Type B pancreatic cell (in vitro differentiated cells): ENCODE data around the gene NAA80. TPM values are rescaled to one million over a fixed set of nuclear protein-coding genes. Genes with fewer than 3 reads are reported as not detected.

ENCODE experiments used
- DNase-seq: peaks from one replicate; pipeline ENCODE4 v3.0.0; 2021; ENCODE audit warnings: mixed read lengths; ENCODE audit not compliant: unreplicated experiment; ENCODE audit errors: extremely low spot score
- H3K27ac Mint-ChIP-seq: 2 replicates; pipeline ENCODE4 v1.8.0; 2021; ENCODE audit warnings: mild to moderate bottlenecking, mixed read lengths
- H3K27me3 Mint-ChIP-seq: 2 replicates; pipeline ENCODE4 v1.8.0; 2021; ENCODE audit warnings: mixed read lengths
- H3K36me3 Mint-ChIP-seq: 2 replicates; pipeline ENCODE4 v1.8.0; 2021; ENCODE audit warnings: mixed read lengths
- H3K4me1 Mint-ChIP-seq: one replicate; pipeline ENCODE4 v1.8.0; 2021; ENCODE audit warnings: mixed read lengths; ENCODE audit not compliant: unreplicated experiment
- H3K4me3 Mint-ChIP-seq: 2 replicates; pipeline ENCODE4 v1.8.0; 2021; ENCODE audit warnings: mild to moderate bottlenecking, mixed read lengths
- H3K9me3 Mint-ChIP-seq: 2 replicates; pipeline ENCODE4 v1.8.0; 2021; ENCODE audit warnings: mixed read lengths
- CTCF ChIP-seq: fragments of 200-600 bp; sonication (generic); conservative IDR thresholded peaks from 2 replicates; pipeline ENCODE4 v1.5.0; 2021; ENCODE audit warnings: antibody characterized with exemption, mild to moderate bottlenecking
- total RNA-seq: library from RNA; stranded (reverse); gene quantifications from 2 replicates; pipeline ENCODE4 v1.2.1, GENCODE V29; 2021; ENCODE audit warnings: low replicate concordance

Gene NAA80
- total RNA-seq, 1 donor from 2014 or later, result 12.9 TPM

- H3K4me1 Mint-ChIP-seq, result peaks cover 17% of the 10 kb centered on the region
- H3K27ac Mint-ChIP-seq, result peak overlapping the region; percentile 39
- no peak for TF ChIP-seq CTCF
- H3K36me3 Mint-ChIP-seq, result peaks cover 4% of the 10 kb centered on the region
- no peaks in the 10 kb centered on the region for H3K9me3 Mint-ChIP-seq
- H3K27me3 Mint-ChIP-seq, result peaks cover 4% of the 10 kb centered on the region
- DNase-seq, result no peak
- no peak overlapping the region for H3K4me3 Mint-ChIP-seq
These were observed 34.6 kb upstream of the NAA80 start for GRCh38 chr3:50333744-50334328.

DNA sequence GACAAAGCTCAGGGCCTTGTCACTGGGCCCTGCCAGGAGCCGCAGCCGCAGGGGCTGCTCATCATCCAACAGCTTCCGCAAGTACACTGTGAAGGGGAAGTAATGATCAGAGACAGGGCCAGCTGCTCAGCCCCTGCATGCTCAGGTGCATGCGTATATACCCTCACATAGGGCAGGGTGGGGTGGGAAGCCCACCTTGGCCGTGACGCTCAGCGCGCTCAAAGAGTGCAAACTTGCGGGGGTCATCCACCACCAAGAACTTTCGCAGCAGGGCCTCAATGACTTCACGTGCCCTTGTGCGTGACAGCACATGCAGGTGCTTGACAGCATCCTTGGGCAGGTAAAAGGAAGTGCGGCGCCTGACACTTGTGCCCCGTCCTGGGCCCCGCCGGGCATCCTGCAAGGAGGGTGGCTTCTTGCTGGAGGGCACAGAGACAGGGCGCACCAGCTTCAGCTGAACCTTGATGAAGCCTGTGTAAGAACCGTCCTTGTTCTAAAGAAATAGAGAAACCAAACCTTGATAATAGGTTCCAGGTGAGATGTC, 32.2 kb upstream of the NAA80 start:
- no peaks in the 10 kb centered on the region for H3K9me3 Mint-ChIP-seq
- H3K27me3 Mint-ChIP-seq, result no peaks in the 10 kb centered on the region
- H3K4me3 Mint-ChIP-seq, result no peak overlapping the region
- no peak overlapping the region for H3K27ac Mint-ChIP-seq
- H3K36me3 Mint-ChIP-seq, result peaks cover 3% of the 10 kb centered on the region
- H3K4me1 Mint-ChIP-seq, result peaks cover 13% of the 10 kb centered on the region
- no peak for DNase-seq
- TF ChIP-seq CTCF, result no peak

GRCh38 chr3:50330330-50330729, 31.1 kb upstream of the NAA80 start:
- Mint-ChIP-seq H3K27me3 (no peaks in the 10 kb centered on the region), H3K36me3 (no peaks in the 10 kb centered on the region), H3K27ac (no peak overlapping the region), H3K9me3 (no peaks in the 10 kb centered on the region), H3K4me3 (no peak overlapping the region), H3K4me1 (peaks cover 7% of the 10 kb centered on the region)
- no peak for TF ChIP-seq CTCF
- no peak for DNase-seq

DNA sequence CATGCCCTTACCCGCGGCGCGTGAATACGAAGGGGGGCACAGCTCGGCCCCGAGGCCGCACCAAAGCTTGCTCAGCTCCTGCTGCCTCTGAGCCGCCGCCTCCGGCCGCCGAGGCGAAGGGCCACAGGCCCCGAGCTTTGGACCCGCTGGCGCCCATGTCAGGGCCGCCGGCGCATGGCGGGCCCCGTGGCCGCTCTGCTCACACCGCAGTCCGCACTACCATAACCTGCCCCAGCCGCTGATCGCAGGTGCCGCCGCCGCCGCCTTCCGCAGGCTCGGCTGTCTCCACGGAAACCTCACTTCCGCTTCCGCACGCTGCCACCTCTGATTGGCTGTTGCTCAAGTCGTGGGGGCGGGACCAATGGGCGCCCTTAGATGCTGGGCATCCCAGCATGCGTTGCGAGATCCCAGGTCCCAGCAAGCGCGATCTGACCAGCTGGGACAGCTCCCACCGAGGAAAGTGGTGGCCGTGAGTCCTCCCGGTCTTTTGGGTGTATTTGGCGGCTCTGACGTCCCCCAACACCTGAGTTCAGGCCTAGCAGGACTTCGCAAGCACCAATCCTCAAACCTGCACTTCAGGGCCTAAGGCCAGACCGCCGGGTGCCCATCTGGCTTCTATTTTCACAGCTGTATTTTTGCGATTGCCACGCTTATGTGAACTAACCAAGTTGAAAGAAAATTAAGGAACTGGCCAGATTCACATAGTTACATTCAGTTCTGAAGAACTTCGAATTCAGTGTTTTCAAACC, 28.9 kb upstream of the NAA80 start, which contains the start of gene TUSC2:
Gene TUSC2 (minus strand): TSS at position 281 of the 749 bp plus-strand sequence. CDS start 124 bp downstream, at position 157.
- peak within 1 kb of the TSS; percentile 86 for H3K27ac Mint-ChIP-seq
- H3K27me3 Mint-ChIP-seq, result no peaks in the 10 kb centered on the region
- TF ChIP-seq CTCF, result no peak

DNA sequence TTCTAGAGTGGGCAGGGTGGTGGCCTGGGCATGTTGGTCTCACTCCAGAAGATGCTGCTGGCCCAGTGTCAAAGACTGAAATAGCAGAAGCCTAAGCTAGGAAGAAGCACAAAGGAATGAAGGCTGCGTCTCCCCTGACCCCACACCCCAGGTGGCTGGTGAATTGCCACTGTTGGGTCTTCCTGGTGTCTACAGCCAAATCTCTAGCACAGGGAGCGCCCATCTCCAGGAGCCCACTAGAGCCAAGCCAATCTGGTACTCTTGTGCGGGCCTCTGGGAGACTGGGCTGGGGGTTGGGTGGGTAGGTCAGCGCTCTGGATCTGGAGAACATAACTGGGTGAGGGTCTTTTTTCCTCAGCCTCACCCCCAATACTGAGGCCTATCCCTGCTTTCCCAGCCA, 27.9 kb upstream of the NAA80 start:
- Mint-ChIP-seq H3K27ac (peak overlapping the region; percentile 21), H3K36me3 (peaks cover 4% of the 10 kb centered on the region)
- TF ChIP-seq CTCF, result no peak

More for the DNA sequence above, 28.9 kb upstream of the NAA80 start, which contains the start of gene TUSC2:
- peaks cover 4% of the 10 kb centered on the region for H3K36me3 Mint-ChIP-seq
- H3K4me1 Mint-ChIP-seq, result peaks cover 16% of the 10 kb centered on the region
- peak; percentile 95 for DNase-seq
- no peaks in the 10 kb centered on the region for H3K9me3 Mint-ChIP-seq
- peak within 1 kb of the TSS; percentile 95 for H3K4me3 Mint-ChIP-seq

More for the DNA sequence above, 27.9 kb upstream of the NAA80 start:
- peaks cover 16% of the 10 kb centered on the region for H3K4me1 Mint-ChIP-seq
- peak overlapping the region; percentile 95 for H3K4me3 Mint-ChIP-seq
- no peaks in the 10 kb centered on the region for H3K27me3 Mint-ChIP-seq
- no peak for DNase-seq
- no peaks in the 10 kb centered on the region for H3K9me3 Mint-ChIP-seq
